OCI-LY7 (cell line): ENCODE data around the gene KCNC1.

ENCODE experiments used
- CTCF ChIP-seq: fragments of 200-600 bp; sonication (generic); conservative IDR thresholded peaks from 2 replicates; pipeline ENCODE4 v1.5.1; 2014; ENCODE audit warnings: mild to moderate bottlenecking, antibody characterized with exemption, low read length, moderate library complexity, mixed read lengths
- EZH2phosphoT487 ChIP-seq: fragments of 200-600 bp; sonication (generic); IDR thresholded peaks from 2 replicates; pipeline ENCODE4 v1.6.1; 2018; ENCODE audit warnings: low read depth, borderline replicate concordance, mild to moderate bottlenecking, mixed run types, antibody characterized with exemption, low read length, moderate library complexity, mixed read lengths

GRCh38 chr11:17721242-17721999, 13.2 kb upstream of the KCNC1 start:
- no peak for TF ChIP-seq CTCF
- no peak for TF ChIP-seq EZH2phosphoT487
